Embryonic facial prominence (tissue), 1 donor: ENCODE measurements around the gene ASXL1.

Experiments used
- DNase-seq: peaks from one replicate; pipeline ENCODE4 v3.0.0-alpha.2; 2016; ENCODE audit errors: extremely low spot score

The ASXL1 gene

GRCh38 chr20:32440069-32440757 is 82.1 kb downstream of the ASXL1 start:
- no peak for DNase-seq

DNA sequence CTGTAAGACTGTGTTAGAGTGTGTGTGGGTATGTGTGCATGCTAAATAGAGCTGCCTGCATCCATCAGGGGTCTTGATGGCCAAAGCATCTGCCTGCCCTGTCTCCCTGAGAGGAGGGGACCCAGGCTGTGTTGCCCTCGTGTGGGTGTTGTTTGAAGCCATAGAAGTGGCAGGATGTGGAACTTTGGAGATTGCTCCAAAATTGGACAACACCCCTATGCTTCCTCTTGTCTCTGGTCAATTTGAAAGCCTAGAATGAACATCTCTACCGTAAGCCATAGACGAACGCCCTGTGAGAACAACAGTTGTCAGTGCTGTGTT is 82.6 kb downstream of the ASXL1 start:
- no peak for DNase-seq

DNA sequence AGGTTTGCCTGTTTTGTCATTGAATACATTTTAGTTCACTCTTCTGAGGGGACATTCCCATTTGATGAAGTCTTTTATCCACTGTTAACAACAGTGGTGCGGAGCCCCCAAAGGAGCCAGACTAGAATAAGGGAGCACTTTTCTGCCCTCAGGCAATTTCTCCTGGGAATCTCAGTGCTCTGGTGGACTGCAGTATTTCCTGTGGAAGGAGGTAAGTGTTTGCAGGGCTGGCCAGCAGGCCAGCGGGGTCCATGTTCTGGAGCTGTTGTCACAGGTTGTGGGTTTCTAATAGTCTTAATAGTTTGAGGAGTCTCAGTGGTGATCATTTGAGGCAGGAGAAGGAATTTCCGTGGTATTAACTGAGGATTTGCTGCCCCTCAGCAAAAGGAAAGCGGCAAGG is 83.5 kb downstream of the ASXL1 start:
- DNase-seq: no peak

GRCh38 chr20:32442630-32443373 is 84.7 kb downstream of the ASXL1 start:
- DNase-seq: no peak

DNA sequence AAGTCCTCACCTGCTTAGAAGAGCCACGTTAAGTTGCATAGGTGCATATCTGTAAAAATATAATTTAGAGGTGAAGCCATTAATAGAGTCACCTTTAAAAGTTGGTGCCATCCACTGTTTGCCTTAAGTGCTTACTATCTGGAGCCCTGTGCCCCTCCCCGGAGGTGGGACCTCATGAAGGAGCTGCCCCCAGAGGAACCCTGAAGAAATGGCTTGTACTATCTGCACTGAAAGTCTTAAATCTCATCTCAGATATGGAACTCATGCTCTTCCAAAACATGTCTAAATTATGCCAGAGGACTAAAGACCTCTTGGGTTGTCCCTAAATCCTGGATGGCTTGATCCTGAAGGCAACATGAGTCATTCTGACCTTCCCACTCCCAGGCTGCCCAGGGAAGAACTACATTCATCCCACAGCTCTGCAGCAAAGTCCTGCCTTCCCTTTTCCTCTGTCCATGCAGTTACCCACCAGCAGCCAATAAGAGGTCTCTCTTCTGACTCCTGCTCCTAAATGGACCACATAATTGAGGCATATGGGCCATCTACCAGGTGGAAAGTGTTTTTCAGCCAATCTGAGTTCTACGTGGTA is 85.3 kb downstream of the ASXL1 start:
- no peak for DNase-seq

DNA sequence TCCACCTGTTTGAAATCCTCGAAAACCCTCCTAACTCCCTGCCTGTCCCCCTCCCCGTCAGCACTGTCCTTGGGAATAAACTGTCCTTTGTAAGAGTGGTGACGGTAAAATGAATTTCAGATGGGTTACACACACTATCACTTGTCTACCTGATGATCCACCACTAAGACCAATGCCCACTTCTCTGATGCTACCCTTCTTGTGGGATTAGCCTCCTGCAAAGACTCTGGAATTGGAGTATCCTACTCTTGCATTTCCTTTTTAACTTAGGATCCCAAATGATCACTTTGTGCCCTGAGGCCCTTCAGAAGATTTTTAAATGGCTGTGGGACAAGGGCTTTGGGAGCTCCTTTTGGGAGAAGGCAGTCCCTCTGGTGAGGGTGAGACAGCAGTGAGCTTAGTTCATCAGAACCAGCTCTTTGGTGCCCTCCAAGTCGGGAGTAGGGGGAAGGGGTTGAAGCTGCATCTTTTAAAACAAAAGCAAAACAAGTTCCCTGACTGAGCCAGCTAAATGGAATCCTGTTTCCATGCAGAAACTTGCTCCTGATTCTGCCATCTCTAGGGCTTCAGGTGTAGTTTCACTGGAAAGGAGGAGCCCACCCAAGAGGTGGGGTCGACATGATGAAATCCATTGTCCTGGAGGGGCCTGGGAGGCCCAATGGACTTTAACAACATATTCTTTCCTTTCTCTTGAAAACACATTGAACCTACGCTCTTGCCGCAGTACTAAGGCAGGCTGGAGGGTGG is 86.5 kb downstream of the ASXL1 start:
- DNase-seq: no peak

- DNase-seq: no peak
These were observed 87.6 kb downstream of the ASXL1 start for GRCh38 chr20:32445539-32446273.

- DNase-seq: no peak
These were observed 88.4 kb downstream of the ASXL1 start for GRCh38 chr20:32446301-32447100.

GRCh38 chr20:32447136-32448027 is 89.3 kb downstream of the ASXL1 start:
- no peak for DNase-seq

GRCh38 chr20:32448306-32449056 is 90.3 kb downstream of the ASXL1 start:
- no peak for DNase-seq

DNA sequence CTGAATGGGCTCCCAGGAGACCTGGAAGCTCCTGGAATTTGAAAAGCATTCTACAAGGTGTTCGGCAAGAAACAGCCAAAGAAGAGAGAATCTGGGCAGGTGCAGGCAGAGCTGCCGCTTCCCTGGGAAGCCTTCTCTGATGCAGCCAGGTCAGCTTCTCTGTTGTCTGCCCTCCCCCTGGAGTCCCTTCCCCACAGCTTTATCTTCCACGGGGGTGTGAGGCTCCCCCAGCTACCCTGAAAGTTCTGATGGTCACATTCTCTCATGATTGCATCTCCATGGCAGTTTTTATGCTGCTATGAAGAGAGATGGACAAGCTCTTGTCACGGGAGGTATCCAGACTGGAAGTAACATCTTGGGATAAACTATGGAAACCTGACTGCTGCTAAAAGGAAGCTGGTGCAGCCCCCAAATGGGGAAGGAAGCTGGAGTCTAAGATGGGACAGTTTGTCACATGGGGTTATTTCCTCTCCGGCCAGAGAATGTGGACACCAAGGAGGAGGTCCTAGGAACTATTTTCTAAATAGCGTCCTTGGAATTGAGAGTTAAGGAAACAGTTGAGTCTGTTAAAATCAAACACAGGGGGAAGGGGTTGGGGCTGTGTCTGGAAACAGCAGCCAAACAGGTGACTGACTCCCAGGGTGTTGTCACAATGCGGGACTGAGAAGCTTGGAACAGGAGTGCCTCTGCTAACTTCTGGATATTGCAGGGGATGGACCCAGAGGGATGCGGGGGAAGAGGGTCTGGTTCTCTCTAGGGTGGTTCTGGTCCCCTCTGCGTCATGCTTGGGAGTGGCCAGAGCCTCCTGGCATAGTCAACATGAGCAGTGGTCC is 91.1 kb downstream of the ASXL1 start:
- no peak for DNase-seq

DNA sequence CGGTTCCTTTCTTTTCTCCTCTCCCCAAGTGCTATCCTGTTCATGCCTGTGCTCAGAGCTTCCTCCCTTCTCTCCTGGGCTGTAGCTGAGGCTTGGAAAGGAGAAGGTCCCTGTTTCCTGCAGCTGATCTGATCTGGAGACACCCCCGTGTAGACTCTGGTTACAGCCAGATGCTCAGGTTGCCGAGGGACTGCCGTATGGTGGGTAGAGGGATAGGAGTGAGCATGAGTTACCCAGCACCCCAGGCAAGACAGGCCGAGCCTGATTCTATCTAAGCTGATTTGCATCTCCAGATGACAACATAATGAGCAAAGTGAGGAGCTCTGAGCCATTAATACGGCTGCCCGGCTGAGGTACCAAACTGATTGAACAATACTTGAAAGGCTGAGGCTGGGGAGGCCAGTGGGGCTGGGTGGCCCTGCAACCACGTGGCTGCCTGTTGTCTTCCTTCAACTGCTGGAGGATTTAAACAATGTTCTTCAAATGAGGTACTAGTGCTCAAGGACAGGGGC is 91.8 kb downstream of the ASXL1 start:
- no peak for DNase-seq

DNA sequence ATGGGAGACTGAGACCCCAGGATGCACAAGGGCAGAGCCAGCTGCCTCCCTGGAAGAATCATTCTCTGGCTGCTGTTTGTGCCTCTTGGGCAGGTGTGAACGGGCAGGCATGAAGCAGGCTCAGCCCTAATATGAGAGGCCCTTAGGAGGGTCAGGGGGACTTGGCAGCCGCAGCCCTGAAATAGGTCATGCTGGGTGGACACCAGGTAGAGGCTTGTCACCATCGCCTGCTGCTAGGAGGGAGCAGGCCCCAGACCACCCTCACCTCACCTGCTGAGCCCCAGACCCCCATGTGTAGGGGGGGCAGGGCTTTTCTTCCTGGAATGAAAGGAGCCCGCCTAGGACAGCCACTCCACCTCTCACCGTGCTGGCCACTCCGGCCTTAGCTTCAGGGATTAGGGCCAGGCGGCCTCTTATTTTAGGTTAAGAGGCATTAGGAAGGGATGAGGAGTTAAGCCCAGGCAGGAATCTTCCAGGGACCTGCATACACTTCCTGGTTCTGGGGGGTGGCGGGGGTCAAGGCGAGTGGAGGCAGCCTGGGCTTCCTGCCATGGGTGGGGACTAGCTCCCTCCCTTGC is 92.4 kb downstream of the ASXL1 start:
- DNase-seq: no peak

DNA sequence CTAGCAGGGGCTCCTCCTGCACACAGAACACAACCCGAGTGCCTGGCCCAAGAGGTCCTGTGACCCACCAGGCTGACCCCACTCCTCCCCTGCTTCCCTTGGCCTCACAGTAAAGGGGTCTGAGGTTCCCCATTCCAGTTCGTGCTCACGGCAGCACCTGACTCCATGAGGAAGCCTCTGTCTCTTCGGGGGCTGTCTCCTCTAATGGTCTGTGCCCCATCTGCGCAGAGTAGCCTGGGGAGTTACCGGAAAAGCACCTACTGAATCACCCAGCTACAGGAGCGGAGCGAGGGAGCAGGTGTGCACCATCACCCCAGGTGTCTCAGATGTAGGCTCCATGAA is 93.2 kb downstream of the ASXL1 start:
- DNase-seq: no peak

DNA sequence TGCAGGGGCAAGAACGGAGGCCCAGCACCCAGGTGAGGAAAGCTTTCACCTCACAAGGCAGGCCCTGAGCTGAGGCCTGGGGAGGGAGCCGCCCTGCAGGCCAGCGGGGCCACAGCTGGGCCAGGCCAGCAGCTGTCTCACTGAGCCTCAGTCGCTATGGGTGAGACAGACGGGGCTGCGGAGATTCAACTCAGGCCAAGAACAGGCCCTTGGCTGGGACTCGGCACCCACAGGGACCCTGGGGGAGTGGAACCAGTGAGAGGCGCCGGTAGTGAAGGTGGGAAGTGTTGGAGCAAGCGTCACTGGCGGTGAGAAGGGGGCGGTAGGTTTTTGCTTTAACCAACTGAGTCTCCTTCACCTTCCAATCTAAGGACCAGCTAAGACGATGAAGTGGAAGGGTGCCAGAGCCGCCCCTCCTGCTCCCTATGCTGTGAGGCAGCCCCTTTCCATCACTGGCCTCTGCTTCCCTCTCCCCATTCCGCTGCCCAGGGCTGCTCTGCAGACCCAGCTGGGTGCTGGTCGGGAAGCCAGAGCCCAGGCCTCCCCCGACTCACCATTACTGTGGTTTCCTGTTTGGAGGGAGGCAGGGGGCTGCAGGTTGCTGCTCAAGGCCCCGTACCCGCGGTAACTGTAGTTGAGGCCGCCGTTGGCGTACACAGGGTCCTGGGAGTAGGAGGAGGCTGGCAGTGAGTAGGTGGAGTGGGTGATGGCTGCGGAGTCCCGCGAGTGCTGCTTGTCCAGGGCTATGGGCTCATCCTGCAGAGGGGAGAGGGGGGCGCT is 93.7 kb downstream of the ASXL1 start:
- no peak for DNase-seq

- DNase-seq: no peak
These were observed 94.8 kb downstream of the ASXL1 start for GRCh38 chr20:32452776-32453466.
